CD4-positive, alpha-beta T cell treated with Interleukin-6 for 4 hours (primary cell): Measurements from ENCODE around the gene TBL1Y.

Experiments used
- DNase-seq: peaks from one replicate; pipeline ENCODE4 v3.0.0-alpha.2; 2020; ENCODE audit warnings: mixed read lengths

The TBL1Y gene

DNA sequence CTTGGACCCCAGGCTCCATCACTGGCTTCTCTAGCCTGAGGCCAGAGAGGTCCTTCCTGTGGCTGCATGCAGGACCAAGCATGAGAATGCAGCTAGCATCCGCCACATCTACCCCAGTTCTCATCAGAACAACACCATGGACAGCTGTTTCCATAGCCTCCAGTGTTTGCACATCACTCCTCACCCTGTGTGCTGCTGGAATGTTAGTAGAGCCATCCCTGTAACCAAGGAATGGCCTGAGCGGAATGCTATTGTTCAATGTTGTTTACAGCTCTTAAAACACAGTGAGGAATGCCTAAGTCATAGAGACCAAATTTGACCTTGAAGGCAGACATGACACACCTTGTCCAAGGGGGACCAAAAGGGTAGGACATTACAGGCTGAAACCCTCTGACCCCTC is 183.9 kb downstream of the TBL1Y start:
- no peak for DNase-seq

DNA sequence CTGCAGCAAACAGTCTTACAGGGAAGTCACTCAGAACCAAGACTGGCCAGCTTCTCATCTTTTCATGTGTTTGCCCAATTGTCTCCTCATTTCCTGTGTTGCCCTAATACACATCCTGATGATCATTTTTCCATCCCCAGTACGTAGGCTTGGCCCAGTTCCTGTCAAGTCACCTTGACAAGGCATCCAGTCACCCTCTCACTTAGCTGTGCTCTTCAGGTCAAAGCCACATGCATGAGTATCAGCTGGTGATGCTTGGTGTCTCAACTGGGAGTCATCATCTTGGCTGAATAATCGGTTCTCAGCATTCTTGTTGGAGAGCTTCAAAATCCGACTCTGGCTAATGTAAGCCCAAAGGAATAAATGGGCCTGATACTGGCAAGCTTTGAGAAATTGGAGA is 186.5 kb downstream of the TBL1Y start:
- no peak for DNase-seq

DNA sequence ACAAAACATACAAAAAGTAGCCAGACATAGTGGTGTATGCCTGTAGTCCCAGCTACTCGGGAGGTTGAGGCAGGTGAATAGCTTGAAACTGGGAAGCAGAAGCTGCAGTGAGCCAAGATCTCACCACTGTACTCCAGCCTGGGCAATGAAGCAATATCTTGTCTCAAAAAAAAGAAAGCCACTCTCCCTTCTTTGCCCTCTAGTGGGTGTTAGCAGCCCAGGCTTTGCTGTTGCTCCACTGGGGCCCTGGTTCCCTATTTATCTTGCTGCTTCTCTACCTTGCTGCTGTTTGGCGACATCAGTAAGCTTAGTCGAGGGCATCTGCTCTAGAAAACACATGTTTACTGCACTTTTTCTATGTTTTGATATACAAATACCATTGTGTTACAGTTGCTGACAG is 189.2 kb downstream of the TBL1Y start:
- no peak for DNase-seq

DNA sequence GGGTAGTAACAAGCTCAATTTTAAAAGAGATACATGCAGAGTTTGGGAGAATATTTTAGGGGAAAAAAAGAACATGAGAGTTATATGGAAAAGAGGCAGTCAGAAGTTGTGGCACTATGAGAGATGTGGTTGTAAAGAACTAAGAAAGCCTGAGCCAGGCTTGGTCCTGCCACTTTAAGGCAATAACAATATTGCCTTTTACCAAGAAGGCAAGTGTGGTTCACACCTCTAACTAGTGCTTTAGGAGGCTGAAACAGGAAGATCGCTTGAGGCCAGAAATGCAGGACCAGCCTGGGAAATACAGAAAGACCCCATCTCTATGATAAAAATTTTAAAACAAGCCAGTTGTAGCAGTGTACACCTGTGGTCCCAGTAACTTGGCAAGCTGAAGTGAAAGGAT is 192.2 kb downstream of the TBL1Y start:
- no peak for DNase-seq

DNA sequence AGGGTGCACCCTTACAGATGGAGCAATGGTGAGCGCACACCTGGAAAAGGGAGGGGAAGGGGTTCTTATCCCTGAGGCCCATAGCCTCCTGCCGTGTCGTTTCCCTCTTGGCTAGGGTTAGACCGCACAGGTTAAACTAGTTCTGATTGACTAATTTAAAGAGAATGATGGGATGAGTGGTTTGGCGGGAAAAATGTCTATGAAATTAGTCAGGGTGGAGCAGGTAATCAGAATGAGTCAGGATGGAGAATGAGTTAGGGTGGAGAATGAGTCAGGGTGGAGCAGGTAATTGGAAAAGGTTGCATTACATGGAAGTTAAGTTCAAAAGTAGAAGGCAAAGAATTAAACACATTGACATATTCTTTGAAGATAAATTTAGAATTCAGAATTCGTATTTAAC is 196.7 kb downstream of the TBL1Y start:
- DNase-seq = no peak

DNA sequence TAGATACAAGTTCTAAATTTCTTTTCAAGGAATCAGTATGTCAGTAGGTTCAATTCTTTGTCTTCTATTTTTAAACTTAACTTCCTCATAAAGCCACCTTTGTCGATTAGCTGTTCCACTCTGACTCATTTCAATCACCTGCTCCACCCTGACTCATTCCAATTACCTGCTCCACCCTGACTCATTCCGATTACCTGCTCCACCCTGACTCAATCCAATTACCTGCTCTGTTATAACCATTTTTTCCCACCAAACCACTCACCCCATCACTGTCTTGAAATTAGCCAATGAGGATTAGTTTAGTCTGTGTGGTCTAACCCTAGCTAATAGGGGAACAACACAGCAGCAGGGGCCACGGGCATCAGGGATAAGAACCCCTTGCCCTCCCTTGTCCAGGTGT is 199.6 kb downstream of the TBL1Y start:
- no peak for DNase-seq

DNA sequence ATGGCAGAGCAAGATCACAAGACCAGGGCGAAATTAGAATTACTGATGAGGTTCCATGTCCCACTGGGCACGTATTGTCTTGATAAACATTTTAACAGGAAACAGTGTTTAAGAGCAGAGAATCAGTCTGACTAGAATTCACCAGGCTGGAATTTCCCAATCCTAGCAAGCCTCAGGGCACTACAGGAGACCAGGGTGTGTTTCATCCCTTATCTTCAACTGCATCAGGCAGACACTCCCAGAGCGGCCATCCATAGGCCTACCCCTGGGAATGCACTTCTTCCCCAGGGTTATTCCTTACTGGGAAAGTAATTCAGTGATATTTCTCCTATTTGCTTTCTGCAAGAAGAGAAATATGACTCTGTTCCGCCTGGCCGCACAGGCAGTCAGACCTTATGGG is 205.4 kb downstream of the TBL1Y start:
- DNase-seq = no peak

DNA sequence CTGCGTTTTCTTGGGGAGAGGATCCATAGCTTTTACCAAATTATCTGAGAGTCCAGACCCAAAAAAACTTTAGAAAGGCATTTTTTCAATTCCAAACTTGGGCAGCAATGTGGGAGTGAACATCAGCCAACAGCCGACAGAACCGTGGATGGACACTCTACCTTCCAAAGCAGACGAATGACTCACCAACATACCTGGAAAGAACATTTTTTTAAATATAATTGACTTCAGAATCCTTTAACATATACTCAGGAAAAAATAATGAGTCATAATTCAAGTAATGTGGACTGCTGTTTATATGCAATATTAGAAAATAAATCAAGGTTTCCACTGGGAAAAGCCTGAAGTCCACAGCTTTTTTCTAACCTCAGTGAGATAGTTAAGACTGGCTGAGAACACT is 211.7 kb downstream of the TBL1Y start:
- no peak for DNase-seq

DNA sequence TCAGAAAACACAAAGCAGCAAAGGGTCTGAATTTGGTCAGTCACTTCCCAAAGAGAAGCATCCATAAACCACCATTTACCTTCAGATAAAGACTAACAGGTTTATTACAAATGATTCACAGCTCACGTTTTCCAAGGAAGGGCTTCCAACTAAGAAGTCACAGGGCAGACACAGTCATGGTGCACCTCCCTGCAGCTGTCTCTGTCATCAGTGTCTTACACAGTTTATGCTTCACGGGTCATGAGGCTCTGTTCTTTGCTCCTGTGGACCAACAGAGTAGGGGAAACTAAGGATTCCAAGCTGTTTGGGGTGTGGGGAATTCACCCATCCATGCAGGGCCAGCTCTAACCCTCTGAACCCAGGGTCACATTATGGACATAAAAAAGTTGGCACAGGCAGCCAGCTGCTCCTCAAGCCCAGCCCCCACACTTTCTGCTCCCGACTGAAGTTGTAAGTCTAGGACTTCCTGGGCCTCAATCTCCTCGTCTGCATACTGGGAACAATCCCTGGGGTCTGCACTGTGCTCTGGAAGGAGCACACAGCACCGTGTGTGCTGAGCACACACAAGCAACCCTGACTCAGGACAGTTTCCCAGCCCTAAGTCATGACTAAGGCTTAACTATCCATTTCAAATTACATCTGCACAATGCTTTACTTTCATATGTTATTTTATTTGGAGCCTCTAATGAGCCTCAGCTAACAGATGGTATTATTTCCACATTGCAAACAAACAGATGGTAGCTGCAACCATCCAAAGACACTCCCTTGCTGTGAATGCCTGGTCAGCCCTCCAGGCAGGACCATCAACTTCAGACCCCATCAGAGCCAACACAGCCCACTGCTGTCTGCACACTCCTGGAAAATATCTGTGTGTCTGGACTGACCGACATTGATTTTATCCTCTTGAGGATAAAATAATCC is 214.9 kb downstream of the TBL1Y start:
- no peak for DNase-seq

DNA sequence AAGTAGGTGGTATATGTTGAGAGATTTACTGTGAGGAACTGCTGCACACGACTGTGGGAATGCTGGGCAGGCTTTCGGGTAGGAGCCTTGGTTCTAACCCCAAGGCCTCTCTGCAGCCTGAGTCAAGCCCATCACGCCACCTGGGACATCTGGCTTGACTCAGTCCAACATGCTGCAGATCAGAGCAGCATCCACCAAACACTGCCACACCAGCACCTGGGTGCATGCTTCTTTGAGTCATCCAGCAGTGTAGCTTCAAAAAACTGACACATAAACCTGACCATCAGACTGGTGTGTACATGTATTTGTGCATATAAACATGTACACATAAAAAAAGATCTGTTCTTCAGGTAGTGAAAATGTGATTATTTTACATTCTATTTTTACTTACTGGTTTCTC is 217.7 kb downstream of the TBL1Y start:
- no peak for DNase-seq
